Measurements from ENCODE around the gene RMND5A.

Gene RMND5A

DNA sequence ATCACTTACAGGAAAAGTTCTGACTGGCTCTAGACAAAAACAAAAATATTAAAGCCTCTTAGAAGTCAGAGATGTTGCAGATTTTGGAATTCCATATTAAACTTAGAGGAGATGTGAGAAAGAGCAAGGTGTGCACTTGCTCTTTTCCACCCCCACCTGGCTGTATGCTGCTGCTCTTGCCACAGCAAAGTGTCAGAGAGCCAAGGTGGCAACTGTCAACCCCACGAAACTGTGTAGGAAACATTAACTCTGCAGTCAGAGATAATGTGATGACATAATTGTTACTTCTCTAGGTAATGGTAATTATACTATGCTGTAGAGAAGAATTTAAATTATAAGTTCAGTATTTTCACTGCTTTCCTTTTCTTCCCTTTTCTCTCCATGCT lies 45.2 kb downstream of the RMND5A start:
- no peak for DNase-seq (ENCODE audit: low read depth, low spot score)

DNA sequence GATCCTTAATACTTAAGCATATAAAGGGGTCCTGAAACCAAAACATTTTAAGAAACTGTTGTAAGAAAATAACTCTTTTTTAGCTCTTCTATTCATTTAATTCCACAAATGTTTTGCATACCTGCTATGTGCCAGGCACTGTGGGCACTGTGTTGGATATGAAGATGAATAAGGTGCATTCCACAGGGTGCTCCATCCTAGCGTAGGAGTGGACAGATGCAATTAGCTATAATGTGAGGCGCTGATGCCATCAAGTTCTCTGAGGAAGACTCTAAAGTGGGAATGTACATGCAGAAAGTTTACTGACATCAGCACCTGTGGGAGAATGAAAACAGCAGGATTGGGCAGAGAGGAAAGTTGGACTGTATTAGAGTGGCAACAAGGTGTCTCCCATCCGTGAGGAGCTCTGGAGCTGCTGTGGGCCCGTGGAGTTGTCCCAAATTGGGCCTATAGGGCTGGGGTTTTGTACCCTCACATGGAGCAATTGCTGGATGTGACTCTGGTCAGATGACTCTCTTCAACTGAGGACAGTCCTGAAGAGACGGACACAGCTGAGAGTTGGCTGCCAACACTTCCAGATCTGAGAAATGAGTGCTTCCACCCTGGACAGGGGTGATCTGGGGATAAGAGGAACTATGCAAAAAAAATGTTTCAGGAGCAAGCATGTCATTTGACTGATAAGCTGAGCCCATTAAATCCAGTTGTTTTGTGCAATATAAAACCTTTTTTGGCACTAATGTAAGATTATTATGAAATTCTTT lies 48.3 kb downstream of the RMND5A start:
- no peak for DNase-seq (ENCODE audit: low read depth, low spot score)

DNA sequence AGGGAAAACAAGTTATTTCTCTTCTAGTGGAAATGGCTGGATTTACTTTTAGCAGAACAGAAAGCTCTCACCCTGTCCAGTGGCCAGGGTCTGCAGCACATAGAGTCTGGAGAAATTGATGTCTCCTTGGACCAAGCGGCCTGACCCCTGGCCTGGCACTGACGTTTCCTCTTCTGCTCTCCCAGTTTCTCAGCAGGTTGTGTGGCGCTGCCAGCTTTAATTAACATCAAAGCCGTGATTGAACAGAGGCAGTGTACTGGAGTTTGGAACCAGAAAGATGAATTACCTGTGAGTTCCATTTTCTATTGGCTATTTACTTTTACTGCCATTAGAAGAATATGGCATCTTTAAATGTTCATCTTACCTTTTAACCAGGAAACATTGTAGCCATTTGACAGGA lies 49.7 kb downstream of the RMND5A start:
- DNase-seq (ENCODE audit: low read depth, low spot score): no peak

DNA sequence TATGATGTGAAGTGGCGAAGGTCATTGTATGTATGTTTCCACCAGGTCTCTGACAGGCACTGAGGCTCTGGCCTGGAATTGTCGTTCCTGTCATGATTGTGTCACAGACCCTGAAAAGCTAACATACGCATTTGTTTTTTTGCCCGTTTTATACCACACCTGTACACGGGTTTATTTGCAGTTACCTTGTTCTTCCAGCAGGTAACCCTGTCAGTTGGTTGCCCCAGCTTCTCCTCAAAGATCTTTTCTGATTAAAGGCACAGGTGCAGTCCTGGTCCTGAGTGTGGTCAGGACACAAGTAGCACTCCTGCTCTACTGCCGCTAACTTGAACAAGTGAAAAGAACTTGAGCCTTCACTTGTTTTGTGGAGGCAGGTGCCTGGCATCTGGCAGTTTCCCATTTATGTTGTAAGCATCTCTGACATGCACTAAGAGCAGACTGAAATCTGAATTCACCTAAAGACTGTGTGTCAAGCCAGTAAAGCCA lies 50.8 kb downstream of the RMND5A start:
- DNase-seq (ENCODE audit: low read depth, low spot score): no peak

DNA sequence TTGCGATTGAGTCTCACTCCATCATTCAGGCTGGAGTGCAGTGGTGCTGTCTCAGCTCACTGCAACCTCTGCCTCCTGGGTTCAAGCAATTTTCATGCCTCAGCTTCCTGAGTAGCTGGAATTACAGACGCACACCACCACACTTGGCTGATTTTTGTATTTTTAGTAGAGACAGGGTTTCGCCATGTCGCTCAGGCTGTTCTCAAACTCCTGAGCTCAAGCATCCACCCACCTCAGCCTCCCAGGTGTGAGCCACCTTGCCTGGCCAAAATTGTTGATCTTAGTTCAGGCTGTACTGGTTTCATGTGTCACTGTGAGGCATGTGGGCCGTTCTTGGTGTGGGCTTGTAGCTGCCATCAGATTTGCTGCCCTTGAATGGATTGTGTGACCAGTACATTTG lies 52.5 kb downstream of the RMND5A start:
- DNase-seq (ENCODE audit: low read depth, low spot score): no peak

DNA sequence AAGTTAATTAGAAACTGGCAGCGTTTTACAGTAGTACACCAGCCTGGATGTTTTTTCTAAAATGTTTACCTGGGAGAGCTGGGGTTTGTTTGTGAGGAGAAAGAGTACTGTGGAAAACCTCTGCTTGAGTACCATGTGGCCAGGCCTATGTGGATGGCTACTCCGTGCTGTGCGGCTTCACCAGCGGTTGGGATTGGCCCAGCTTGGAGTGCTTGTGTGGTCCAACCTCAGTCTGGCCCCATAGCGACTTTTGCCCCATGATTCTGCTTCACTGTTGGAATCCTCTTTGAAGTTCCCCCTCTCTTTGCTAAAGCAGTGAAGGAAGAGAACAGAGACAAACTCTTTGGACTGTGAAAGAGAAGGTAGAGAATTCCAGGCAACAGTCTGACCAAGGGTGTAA lies 54.8 kb downstream of the RMND5A start:
- no peak for DNase-seq (ENCODE audit: low read depth, low spot score)

DNA sequence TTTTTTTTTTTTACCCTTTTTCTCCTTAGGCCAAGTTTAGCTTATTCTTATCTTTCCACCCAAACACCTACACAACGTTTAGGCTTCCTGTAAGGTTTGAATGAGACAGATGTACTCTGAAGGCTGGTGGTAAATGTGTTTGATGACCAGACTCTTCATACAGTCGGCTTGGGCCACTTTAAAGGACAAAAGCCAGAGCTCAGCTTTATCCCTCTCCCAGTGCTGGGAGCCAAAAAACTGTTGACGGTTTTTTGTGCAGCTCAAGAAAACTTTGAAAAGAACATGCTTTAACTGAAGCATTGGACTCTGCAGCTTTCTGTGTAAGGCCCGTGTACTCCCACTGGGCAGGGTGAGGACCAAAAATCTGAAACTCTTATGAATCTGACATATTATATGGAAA lies 55.2 kb downstream of the RMND5A start:
- DNase-seq (ENCODE audit: low read depth, low spot score): no peak

DNA sequence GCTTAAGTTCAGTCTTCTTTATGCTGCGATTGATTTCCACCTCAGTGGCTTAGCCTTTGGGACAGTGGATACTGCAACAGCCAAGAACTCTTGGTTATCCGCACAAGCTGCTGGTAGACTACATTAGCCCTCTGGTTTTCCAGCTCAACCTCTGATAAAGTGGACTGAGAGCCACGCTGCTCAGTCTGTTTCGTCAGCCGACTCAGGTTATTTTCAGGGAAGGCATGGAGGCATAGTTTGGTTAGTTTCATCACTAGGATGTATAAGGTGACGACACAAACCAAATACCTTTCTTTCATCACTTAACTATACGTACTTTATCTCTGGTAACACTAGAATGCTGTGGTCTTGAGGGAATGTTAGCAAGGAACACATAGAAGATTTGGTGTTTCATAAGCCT lies 56.4 kb downstream of the RMND5A start:
- no peak for DNase-seq (ENCODE audit: low read depth, low spot score)

DNA sequence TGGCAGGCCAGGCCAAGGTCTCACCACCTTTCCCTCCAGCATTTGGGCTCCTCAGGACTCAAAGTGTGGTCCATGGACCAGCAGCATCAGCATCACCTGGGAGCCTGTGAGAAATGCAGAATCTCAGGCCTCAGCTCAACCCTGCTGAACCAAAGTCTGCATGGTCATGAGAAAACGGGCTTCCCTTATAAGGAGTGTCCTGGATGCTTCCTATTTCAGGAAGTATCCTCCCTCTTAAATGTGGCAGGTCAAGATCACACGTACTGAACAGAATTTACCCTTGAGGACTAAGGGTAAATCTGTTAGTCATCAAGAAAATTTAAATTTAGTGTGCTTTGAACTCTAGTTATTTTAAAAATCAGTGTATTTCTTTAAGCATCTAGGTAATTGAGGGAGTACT lies 58.9 kb downstream of the RMND5A start:
- no peak for DNase-seq (ENCODE audit: low read depth, low spot score)

DNA sequence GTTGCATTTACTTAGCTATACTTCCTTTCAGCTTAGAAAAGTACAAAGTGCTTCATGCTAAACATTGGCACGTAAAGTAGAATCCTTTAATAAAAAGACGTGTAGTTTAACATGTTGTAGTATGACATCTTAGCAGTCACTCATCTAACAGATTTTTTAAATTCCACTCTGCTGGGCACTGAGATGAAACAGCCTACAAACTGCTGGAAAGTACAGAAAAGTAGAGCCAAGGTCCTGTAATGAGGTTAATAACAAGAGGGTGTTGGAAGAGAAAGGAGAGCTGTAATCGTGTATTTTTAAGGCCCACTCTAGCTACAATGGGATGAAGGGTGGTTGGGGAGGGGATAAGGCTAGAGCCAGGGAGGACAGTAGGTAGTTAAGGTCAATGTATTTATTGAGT lies 59.9 kb downstream of the RMND5A start:
- no peak for DNase-seq (ENCODE audit: low read depth, low spot score)

DNA sequence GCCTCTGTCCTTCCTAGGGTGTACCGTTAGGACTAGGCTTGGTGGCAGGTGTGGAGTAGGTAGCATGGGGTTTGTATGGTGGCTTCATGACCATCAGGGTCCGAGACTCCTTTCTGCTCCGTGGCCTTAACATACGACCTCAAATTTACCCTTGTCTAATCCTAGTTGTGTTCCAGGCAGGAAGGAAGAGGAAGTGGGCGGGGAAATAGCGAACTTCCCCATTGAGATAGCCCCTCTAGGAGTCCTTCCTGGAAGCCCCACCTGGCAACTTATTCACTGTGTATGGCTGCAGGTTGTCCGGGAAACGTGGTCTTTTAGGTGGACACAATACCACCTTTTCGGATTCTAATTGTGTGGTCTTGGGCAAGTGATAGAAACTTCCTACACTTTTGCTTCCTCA lies 61.3 kb downstream of the RMND5A start:
- DNase-seq (ENCODE audit: low read depth, low spot score): no peak

DNA sequence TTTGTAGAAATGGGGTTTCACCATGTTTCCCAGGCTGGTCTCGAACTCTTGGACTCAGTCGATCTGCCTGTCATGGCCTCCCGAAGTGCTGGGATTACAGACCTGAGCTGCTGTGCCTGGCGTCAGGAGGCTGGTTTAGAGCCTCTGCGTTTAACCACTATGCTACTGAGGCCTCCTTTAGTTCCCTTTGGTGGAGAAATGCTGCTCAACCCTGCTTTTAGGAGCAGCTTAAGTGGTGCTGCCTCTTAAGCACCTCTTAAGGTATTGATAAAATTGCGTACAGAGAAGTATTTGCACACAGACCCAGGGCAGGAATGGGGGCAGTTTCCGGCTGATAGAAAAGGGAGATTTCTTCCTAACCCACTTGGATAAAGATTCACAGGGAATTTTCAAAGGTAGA lies 62.7 kb downstream of the RMND5A start:
- DNase-seq (ENCODE audit: low read depth, low spot score): no peak

DNA sequence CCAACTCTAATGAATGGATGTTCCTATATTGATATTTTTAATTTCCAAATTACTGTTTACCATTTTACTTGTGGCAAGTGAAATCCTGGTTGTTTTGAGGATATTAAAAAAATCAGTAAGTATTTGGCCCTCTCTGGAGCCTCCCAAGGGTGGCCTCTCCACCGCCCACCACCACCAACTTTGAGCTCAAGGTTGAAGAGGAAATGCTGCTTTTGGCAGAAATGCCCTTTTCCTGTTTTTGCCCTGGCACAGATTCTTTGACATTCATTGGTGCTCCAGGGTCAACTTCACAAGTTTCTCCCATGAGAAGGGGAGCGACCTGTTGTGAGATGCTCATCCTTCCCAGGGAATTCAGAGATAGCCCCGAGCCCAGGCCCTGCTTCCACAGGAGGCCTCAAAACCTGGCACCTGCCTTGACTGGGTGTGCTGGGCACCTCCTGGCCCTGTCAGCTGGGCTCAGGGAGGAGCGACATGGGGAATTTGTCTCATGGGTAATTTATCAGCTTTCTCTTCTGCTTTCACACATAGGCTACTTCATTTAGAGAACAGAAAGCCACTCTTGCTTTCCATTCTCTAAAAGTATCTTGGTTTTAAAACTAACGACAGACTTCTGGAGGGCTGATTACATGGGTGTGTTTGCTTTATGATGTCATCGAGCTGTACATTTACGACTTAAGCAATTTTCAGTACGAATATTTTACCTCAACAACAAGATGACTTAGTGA lies 63.7 kb downstream of the RMND5A start:
- DNase-seq (ENCODE audit: low read depth, low spot score): no peak

DNA sequence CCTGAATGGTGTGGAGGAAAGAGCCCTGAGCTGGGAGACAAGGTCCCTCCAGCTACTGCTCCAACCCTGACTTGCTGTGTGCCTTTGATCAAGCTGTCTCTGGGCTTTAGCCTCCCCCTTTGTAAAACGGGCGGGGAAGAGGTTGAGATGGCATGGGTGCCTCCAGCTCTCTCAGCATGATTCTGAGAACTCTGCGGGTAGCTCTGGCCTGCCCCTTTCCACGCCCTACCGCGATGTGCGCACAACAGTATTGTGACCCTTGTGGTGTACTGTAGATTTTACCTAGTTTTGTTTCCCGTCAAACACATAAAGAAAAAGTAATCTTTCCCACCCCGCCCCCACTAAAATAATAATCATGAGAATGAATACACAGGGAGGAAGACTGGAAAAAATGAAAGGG lies 65.4 kb downstream of the RMND5A start:
- DNase-seq (ENCODE audit: low read depth, low spot score): no peak

DNA sequence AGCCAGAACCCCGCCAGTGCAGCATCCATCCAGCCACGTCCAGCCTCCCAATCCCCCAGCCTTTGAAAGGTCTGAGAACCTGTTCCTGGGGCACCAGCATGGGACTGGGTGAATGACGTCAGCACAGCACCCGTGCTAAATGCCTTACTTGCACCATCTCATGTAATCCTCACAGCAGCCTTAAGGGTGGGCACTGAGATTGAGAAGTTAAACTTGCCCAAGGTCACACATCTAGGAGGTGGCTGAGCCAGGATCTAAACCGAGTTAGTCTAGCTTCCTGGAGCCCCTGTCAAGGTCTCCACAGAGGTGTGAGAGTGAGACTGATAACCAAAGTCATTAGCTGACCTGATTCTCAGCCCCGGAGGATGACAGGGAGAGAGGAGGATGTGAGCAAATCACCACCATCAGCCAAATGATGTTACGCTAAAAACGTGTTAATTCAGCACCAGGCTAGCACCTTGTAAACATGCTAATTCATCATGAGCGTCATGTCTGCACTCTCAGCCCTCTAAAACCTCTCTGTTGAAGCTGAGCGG lies 66.0 kb downstream of the RMND5A start:
- DNase-seq (ENCODE audit: low read depth, low spot score): no peak

DNA sequence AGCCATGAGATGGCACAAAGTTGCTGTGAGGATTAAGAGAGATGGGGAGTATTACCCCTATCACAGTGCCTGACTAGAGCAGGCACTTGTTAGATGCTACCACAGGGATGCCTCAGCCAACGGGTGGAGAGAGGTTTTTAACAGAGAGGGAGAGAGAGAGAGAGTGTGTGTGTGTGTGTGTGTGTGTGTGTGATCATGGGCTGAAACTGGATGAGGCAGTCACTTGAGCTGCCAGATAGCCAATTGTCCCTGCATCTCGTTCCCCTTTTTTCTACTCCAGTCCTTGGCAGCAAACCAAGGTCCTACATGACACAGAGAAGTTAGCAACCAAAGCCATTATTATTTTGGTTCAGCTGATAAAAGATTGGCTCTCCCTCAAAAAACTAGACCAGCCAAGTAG lies 67.6 kb downstream of the RMND5A start:
- DNase-seq (ENCODE audit: low read depth, low spot score): no peak

DNA sequence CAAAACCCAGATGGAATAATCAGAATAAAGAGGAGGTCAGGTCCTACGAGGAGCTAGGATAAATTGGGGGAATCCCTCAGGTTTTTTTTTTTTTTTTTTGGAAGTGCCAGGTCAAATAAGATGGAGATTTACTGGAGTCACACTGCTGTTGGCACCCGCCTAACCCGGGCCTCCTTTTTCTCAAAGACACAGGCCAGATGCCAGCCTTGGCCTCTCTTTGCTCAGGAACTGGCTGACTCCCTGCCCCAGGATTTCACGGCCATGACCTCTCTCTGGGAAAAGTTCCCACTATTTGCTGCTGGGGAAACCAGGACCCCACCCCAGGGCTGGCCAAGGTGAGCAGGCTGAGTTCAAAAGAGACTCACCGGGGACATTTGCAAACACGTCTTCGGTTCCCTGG lies 68.1 kb downstream of the RMND5A start:
- DNase-seq (ENCODE audit: low read depth, low spot score): no peak

DNA sequence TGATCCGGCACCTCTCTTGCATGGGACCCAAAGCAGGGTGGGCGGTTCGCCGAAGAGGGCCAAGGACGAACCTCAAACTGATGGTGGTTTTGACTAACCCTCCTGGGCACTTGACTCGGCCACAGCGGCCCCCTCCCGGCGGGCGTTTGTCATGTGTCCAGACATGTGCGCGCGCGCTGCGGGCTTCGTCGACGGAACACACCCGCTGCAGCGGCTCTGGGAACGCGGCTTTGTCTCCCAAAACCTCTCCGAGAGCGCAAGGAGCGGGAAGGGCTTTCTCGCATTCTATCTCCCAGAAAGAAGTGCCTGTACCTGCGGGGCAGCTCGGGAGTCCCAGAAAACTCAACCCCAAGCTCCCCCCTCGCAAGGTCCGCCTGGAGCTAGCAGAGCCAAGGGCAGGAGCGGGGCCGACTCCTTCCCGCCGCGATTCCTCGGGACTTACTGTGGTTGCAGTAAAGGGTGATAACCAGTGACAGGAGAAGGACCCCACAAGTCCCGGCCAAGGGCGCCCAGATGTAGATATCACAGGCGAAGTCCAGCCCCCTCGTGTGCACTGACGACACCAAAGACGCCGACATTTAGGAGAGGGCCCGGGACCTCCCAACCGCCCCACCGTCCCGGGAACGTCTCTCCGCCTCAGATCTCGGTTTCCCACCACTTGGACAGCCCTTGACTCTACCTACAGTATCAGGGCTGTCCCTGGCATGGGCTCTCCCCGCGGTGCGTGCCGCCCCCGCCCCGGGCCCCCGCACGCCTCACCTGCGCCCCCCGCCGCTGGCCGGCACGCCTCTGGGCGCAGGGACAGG lies 69.0 kb downstream of the RMND5A start:
- DNase-seq (ENCODE audit: low read depth, low spot score): no peak

DNA sequence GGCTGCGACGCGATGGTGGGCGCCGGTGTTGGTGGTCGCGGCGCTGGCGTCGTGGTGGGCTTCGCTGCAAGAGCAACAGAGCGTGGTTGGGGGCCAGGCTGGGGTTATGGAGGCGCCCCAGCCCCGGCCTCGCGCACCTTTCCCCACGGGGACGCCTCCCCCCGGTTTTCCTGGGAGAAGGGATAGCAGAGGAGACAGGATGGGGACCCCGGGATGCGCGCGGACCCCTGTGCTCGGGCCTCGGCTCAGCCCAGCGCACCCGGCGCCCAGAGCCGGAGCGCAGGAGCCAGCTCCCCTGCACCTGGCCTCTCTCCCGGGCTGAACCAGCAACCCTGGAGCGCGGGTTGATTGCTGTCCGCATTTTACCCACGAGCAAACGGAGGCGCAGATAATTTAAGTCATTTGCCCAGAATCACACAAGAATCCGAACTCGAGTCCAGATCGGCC lies 69.6 kb downstream of the RMND5A start:
- DNase-seq (ENCODE audit: low read depth, low spot score): no peak

DNA sequence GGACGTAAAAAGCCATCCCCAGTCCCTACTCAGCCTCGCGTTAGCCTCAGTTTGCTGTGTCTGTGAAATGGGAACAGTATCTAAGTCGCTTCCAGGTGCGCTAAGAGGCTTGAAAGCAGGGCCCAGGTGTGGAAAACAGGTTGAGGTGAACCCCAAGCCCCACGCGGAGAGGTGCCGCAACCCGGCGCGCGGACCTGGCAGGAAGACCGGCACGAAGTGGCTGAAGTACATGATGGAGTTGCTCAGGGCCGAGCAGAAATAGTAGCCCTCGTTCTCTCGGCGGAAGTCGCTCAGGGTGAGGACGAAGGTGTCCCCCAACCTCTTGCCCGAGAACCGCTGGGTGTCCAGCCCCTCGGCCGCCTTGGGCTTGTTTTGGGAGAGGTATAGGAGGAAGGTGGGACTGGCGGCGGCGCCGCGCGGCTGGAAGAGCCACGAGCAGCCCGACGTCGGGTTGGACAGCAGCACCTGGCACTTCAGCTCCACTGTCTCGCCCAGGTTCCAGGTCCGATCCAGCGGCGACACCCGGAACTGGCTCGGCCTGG lies 70.1 kb downstream of the RMND5A start:
- DNase-seq (ENCODE audit: low read depth, low spot score): no peak

DNA sequence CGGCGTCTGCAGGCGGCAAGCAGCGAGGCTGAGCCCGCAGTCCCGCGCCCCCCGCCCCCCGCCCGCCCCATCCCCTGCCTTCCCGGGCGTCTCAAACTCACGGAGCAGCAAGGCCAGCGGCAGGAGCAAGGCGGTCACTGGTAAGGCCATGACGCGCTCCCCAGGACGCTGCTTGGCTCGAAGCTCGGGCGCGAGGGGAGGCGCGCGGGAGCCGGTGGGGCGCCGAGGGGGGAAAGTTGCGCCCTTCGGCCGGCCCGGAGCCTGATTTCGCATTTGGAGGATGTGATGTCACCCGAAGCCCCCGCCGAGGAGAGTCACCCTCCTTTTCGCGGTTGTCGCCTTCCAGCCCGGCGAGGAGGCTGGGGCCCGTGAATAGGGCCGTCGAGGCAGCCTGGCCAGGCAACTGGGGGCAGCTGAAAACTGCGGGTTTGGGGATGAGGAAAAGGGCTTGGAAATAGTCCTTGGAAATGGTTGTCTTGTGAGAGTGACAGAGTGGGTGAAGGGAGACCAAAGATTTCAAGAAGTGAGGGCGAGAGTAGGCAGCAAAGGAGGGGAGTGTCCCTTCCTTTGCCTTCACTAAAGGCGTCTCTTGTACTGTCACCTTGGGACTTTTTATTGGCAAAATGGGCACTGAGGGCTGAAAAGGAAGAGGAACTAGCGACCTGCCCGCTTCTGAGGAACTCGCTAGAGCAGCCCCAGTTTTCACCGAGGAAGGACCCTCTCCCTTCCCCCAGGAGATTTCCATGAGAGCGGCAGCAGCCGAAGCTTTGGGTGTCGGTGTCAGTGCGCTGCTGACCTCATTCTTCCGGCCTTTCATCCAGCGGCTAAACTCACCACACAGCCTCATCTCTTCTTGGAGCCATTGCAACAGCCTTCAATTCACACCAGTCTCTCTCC lies 70.8 kb downstream of the RMND5A start, which contains the start of gene CD8A:
Gene CD8A, minus strand, starts transcription at position 238 of the 897 bp plus-strand sequence. Its CDS starts 88 bp downstream, at position 150.
- DNase-seq (ENCODE audit: low read depth, low spot score): no peak

Measured in brain pericyte (primary cell).